H1 (cell line): ENCODE results near the gene SEPTIN7. TPM values are rescaled to one million over a fixed set of nuclear protein-coding genes. Genes with fewer than 3 reads are reported as not detected.

Experiments used
- CTCF ChIA-PET: fragments of 300-600 bp; sonication (Branson Sonifier 250); formaldehyde crosslinking; loops from one replicate; lab custom pipeline; 2021; ENCODE audit not compliant: partially characterized antibody; lab: Charles Lee
- POLR2A ChIA-PET: fragments of 300-600 bp; sonication (Branson Sonifier 250); formaldehyde crosslinking; loops from one replicate; lab custom pipeline; 2021; ENCODE audit warnings: inconsistent platforms; ENCODE audit not compliant: partially characterized antibody; lab: Charles Lee
- DNase-seq, 2 experiments: peaks; one replicate each; pipeline versions ENCODE4 v3.0.0 to v3.0.0-alpha.2; 2010 to 2022; ENCODE audit warnings: low spot score in 2 of 2, low read depth in 1 of 2, mixed read lengths in 1 of 2
- FAIRE-seq: peaks from 2 replicates; lab custom pipeline; 2011; peaks lifted over from hg19 to GRCh38; lab: Jason Lieb, UNC
- H2AFZ ChIP-seq: 2 replicates; pipeline ENCODE4 v1.8.1; 2012; ENCODE audit warnings: low read length, inconsistent platforms
- H2AK5ac ChIP-seq: 2 replicates; pipeline ENCODE4 v1.6.1; 2013; ENCODE audit warnings: low read depth, low read length
- H2BK120ac ChIP-seq: replicated peaks from 2 replicates; pipeline ENCODE3; 2013; ENCODE audit warnings: low read depth, low read length, inconsistent platforms
- H2BK12ac ChIP-seq: 2 replicates; pipeline ENCODE4 v1.6.1; 2013; ENCODE audit warnings: low read depth, low read length
- H2BK15ac ChIP-seq: 2 replicates; pipeline ENCODE4 v1.6.1; 2013; ENCODE audit warnings: low read length
- H2BK20ac ChIP-seq: 2 replicates; pipeline ENCODE4 v1.6.1; 2013; ENCODE audit warnings: low read length
- H2BK5ac ChIP-seq: 2 replicates; pipeline ENCODE4 v1.6.1; 2013; ENCODE audit warnings: low read depth, low read length
- H3K14ac ChIP-seq: 2 replicates; pipeline ENCODE4 v1.6.1; 2013; ENCODE audit warnings: inconsistent platforms; ENCODE audit not compliant: insufficient read length
- H3K18ac ChIP-seq: 2 replicates; pipeline ENCODE4 v1.6.1; 2013; ENCODE audit warnings: low read length; ENCODE audit errors: extremely low read depth
- H3K23ac ChIP-seq: 2 replicates; pipeline ENCODE4 v1.6.1; 2013; ENCODE audit warnings: inconsistent platforms; ENCODE audit not compliant: insufficient read length
- H3K23me2 ChIP-seq: 2 replicates; pipeline ENCODE4 v1.6.1; 2013; ENCODE audit warnings: low read depth, low read length
- H3K27ac ChIP-seq: 2 replicates; pipeline ENCODE4 v1.6.1; 2011; ENCODE audit warnings: low read depth, low read length, inconsistent platforms
- H3K27me3 ChIP-seq, 4 experiments: replicated peaks in 1 of 4; 1 replicate in 1 of 4; 2 replicates in 3 of 4; pipeline versions ENCODE4 v1.6.1 to v1.8.1; 2011 to 2013; ENCODE audit warnings: low read length in 3 of 4, mild to moderate bottlenecking in 3 of 4, inconsistent platforms in 2 of 4, mixed read lengths in 2 of 4, moderate library complexity in 1 of 4; ENCODE audit not compliant: control insufficient read depth in 3 of 4, insufficient read depth in 3 of 4; ENCODE audit errors: extremely low read depth in 1 of 4
- H3K36me3 ChIP-seq, 4 experiments: 2 replicates each; pipeline versions ENCODE4 v1.6.1 to v1.8.1; 2011 to 2013; ENCODE audit warnings: mild to moderate bottlenecking in 4 of 4, low read length in 3 of 4, moderate library complexity in 2 of 4, control low read depth in 1 of 4, inconsistent platforms in 1 of 4; ENCODE audit not compliant: insufficient read depth in 4 of 4, control insufficient read depth in 2 of 4
- H3K4ac ChIP-seq: replicated peaks from 2 replicates; pipeline ENCODE3; 2013; ENCODE audit warnings: low read length, low read depth, mixed read lengths, inconsistent platforms; ENCODE audit not compliant: insufficient read length
- H3K4me1 ChIP-seq, 4 experiments: replicated peaks in 1 of 4; 1 replicate in 1 of 4; 2 replicates in 3 of 4; pipeline versions ENCODE4 v1.6.1 to v1.8.1; 2011 to 2013; ENCODE audit warnings: low read length in 3 of 4, inconsistent platforms in 2 of 4, mixed read lengths in 1 of 4; ENCODE audit not compliant: insufficient read depth in 4 of 4, control insufficient read depth in 3 of 4
- H3K4me2 ChIP-seq, 2 experiments: 2 replicates each; pipeline versions ENCODE4 v1.6.1 to v1.8.1; 2011 to 2013; ENCODE audit warnings: low read depth in 2 of 2, low read length in 2 of 2, control low read depth in 1 of 2, inconsistent platforms in 1 of 2, mild to moderate bottlenecking in 1 of 2; ENCODE audit not compliant: insufficient read depth in 1 of 2
- H3K4me3 ChIP-seq, 4 experiments: fragments of 200-600, 300-600 bp in 1 of 4; sonication (generic), shearing (Covaris generic), sonication (Bioruptor Twin) in 1 of 4; 2 replicates each; pipeline versions ENCODE4 v1.5.1 to v1.8.1; 2011 to 2016; ENCODE audit warnings: low read length in 4 of 4, low read depth in 3 of 4, control low read depth in 2 of 4, inconsistent platforms in 2 of 4, mild to moderate bottlenecking in 2 of 4, mixed read lengths in 1 of 4, moderate library complexity in 1 of 4; ENCODE audit not compliant: insufficient read depth in 2 of 4; ENCODE audit errors: extremely low read depth in 1 of 4
- H3K56ac ChIP-seq: replicated peaks from 2 replicates; pipeline ENCODE3; 2013; ENCODE audit warnings: low read depth, mild to moderate bottlenecking, mixed read lengths, low read length, inconsistent platforms; ENCODE audit not compliant: insufficient read length
- H3K79me1 ChIP-seq: 2 replicates; pipeline ENCODE4 v1.6.1; 2013; ENCODE audit warnings: low read depth, low read length, control low read depth
- H3K79me2 ChIP-seq, 2 experiments: 2 replicates each; pipeline versions ENCODE4 v1.6.1 to v1.8.1; 2012 to 2013; ENCODE audit warnings: low read length in 2 of 2, mild to moderate bottlenecking in 2 of 2, inconsistent platforms in 1 of 2; ENCODE audit not compliant: insufficient read depth in 2 of 2, control insufficient read depth in 1 of 2
- H3K9ac ChIP-seq, 4 experiments: replicated peaks in 1 of 4; 1 replicate in 1 of 4; 2 replicates in 3 of 4; pipeline versions ENCODE4 v1.6.1 to v1.8.1; 2011 to 2013; ENCODE audit warnings: low read depth in 3 of 4, low read length in 3 of 4, control low read depth in 2 of 4, mild to moderate bottlenecking in 2 of 4, moderate library complexity in 2 of 4, inconsistent platforms in 1 of 4; ENCODE audit errors: extremely low read depth in 1 of 4
- H3K9me3 ChIP-seq, 2 experiments: 2 replicates each; pipeline versions ENCODE4 v1.6.1 to v1.8.1; 2012 to 2013; ENCODE audit warnings: mild to moderate bottlenecking in 2 of 2, moderate library complexity in 2 of 2, control low read depth in 1 of 2, inconsistent platforms in 1 of 2, low read depth in 1 of 2, low read length in 1 of 2, mixed read lengths in 1 of 2; ENCODE audit not compliant: insufficient read depth in 2 of 2
- H4K20me1 ChIP-seq, 2 experiments: replicated peaks in 1 of 2; 2 replicates each; pipeline versions ENCODE3 to v1.8.1; 2011 to 2013; ENCODE audit warnings: inconsistent platforms in 2 of 2, low read length in 2 of 2, mild to moderate bottlenecking in 1 of 2; ENCODE audit not compliant: insufficient read depth in 2 of 2, control insufficient read depth in 1 of 2
- H4K5ac ChIP-seq: 2 replicates; pipeline ENCODE4 v1.6.1; 2013; ENCODE audit warnings: low read length, low read depth, mixed read lengths, inconsistent platforms; ENCODE audit not compliant: insufficient read length
- H4K8ac ChIP-seq: 2 replicates; pipeline ENCODE4 v1.8.0; 2013; ENCODE audit warnings: mild to moderate bottlenecking, moderate library complexity, low read length, inconsistent platforms; ENCODE audit not compliant: insufficient read depth; ENCODE audit errors: extremely low read depth
- H4K91ac ChIP-seq: replicated peaks from 2 replicates; pipeline ENCODE3; 2013; ENCODE audit warnings: low read length, mixed read lengths, inconsistent platforms; ENCODE audit not compliant: insufficient read length
- CBX5 ChIP-seq: fragments of 300-800, 300-1000 bp; sonication (generic); IDR thresholded peaks from 2 replicates; pipeline ENCODE4 v1.7.1; 2016; ENCODE audit warnings: antibody characterized with exemption, low read length, low read depth
- CEBPB ChIP-seq: IDR thresholded peaks from 2 replicates; pipeline ENCODE4 v1.6.1; 2012; ENCODE audit warnings: low read depth, low read length
- CHD1 ChIP-seq: IDR thresholded peaks from 2 replicates; pipeline ENCODE4 v1.6.1; 2012; ENCODE audit warnings: low read depth, low read length, improper control_type of control experiment
- CTCF ChIP-seq, 3 experiments: IDR thresholded peaks; 1 replicate in 2 of 3; 2 replicates in 1 of 3; pipeline versions ENCODE4 v1.5.1 to v1.6.1; 2011; ENCODE audit warnings: low read length in 3 of 3, mild to moderate bottlenecking in 3 of 3, inconsistent platforms in 2 of 3, low read depth in 1 of 3, moderate library complexity in 1 of 3; ENCODE audit not compliant: insufficient read depth in 1 of 3; ENCODE audit errors: control extremely low read depth in 1 of 3
- MAFK ChIP-seq: IDR thresholded peaks from 2 replicates; pipeline ENCODE4 v1.6.1; 2012; ENCODE audit warnings: low read depth, mild to moderate bottlenecking, improper control_type of control experiment, low read length
- PHF8 ChIP-seq: fragments of 200-600 bp; sonication (generic); conservative IDR thresholded peaks from 2 replicates; pipeline ENCODE4 v1.7.1; 2012; ENCODE audit warnings: low read depth, mild to moderate bottlenecking, inconsistent platforms, low read length, moderate library complexity
- POLR2AphosphoS5 ChIP-seq: IDR thresholded peaks from 2 replicates; pipeline ENCODE4 v1.6.1; 2011; ENCODE audit warnings: low read depth, low read length
- SAP30 ChIP-seq: fragments of 300-600 bp; sonication (generic); IDR thresholded peaks from 2 replicates; pipeline ENCODE4 v1.7.1; 2012; ENCODE audit warnings: low read length, moderate library complexity, mild to moderate bottlenecking, inconsistent platforms; ENCODE audit not compliant: insufficient read depth, insufficient replicate concordance
- SIN3A ChIP-seq, 2 experiments: IDR thresholded peaks in 1 of 2; conservative IDR thresholded peaks in 1 of 2; 2 replicates each; pipeline ENCODE4 v1.6.1; 2011 to 2012; ENCODE audit warnings: low read length in 2 of 2, improper control_type of control experiment in 1 of 2, low read depth in 1 of 2, mild to moderate bottlenecking in 1 of 2
- YY1 ChIP-seq: IDR thresholded peaks from 2 replicates; pipeline ENCODE4 v1.6.1; 2011; ENCODE audit warnings: low read depth, mild to moderate bottlenecking, low read length
- WGBS, 2 experiments: shearing (Covaris generic) in 1 of 2; methylation state at CpG; one replicate each; pipeline versions ENCODE4 v1.1.6 to v1.1.7; 2013 to 2015; ENCODE audit warnings: low lambda C conversion rate in 2 of 2, mixed read lengths in 2 of 2, inconsistent platforms in 1 of 2, low coverage in 1 of 2, missing lambda C conversion rate in 1 of 2; ENCODE audit not compliant: insufficient replicate concordance in 2 of 2, insufficient coverage in 1 of 2, insufficient read length in 1 of 2; ENCODE audit errors: extremely low coverage in 1 of 2, missing lambda C conversion rate in 1 of 2; 5-methylcytosine and 5-hydroxymethylcytosine counted together
- polyA plus RNA-seq, 7 experiments: library from polyadenylated mRNA; depleted of rRNA in 3 of 7; stranded (reverse) in 5 of 7; unstranded in 2 of 7; fragments of >200 nt in 5 of 7; fragments of 200-250 nt in 2 of 7; gene quantifications; 1 replicate in 5 of 7; 2 replicates in 1 of 7; 4 replicates in 1 of 7; pipeline versions ENCODE4 v1.2.1 to v1.2.3, GENCODE V29; 2011 to 2013; ENCODE audit warnings: missing spikeins in 2 of 7, mixed read lengths in 2 of 7
- total RNA-seq: library from RNA; stranded (reverse); fragmentation: NEBNext Ultra II Directional; extraction: Animal tissue kit (Norgen Biotek cat#: 25700); gene quantifications from 2 replicates; pipeline ENCODE4 v1.2.1, GENCODE V29; 2021

The SEPTIN7 gene
- total and polyA plus RNA-seq, 2 of the 8 experiments (the other 6 are each of a cell fraction or from before 2014, with no cell fraction given), result 85.3 to 183 TPM

- no peaks in the 10 kb centered on the region for H3K36me3 ChIP-seq
- DNase-seq (no peak), FAIRE-seq (no peak)
- no peaks in the 10 kb centered on the region for H3K27me3 ChIP-seq
- no peak overlapping the region for H2AK5ac ChIP-seq
- H2AFZ ChIP-seq, result no peak overlapping the region
- H3K9ac ChIP-seq, result no peak overlapping the region
- no peak overlapping the region for H3K23ac ChIP-seq
- no peak overlapping the region for H3K27ac ChIP-seq
- H2BK120ac ChIP-seq, result no peak overlapping the region
- H3K14ac ChIP-seq, result no peak overlapping the region
- H3K23me2 ChIP-seq, result no peaks in the 10 kb centered on the region; the same call in 1 of the 2 replicates
- no peak overlapping the region for H2BK20ac ChIP-seq
- 85% methylated on average over 4 of the region's 4 CpGs; no CpG with 5 or more reads in 1 of the 2 experiments for WGBS, 2 experiments
- H3K4me3 ChIP-seq, result no peak overlapping the region
- no peak overlapping the region for H3K4me2 ChIP-seq
- no peak overlapping the region for H2BK15ac ChIP-seq
- H4K20me1 ChIP-seq, result no peaks in the 10 kb centered on the region
- ChIA-PET POLR2A (no interaction called here), CTCF (no interaction called here)
- no peaks in the 10 kb centered on the region for H3K79me2 ChIP-seq
- H4K8ac ChIP-seq, result no peak overlapping the region
- H3K9me3 ChIP-seq, result no peaks in the 10 kb centered on the region
- no peak overlapping the region for H2BK12ac ChIP-seq
- no peak overlapping the region for H2BK5ac ChIP-seq
- no peak overlapping the region for H3K4ac ChIP-seq
- TF ChIP-seq POLR2AphosphoS5 (no peak), MAFK (no peak), CEBPB (no peak), CTCF (IDR thresholded peaks at IDR 0.05; ENCODE audit: control extremely low read depth in 1 of 3, insufficient read depth in 1 of 3, low read depth in 1 of 3, low read length in 3 of 3) (no peak), YY1 (no peak), CBX5 (no peak), PHF8 (no peak), CHD1 (no peak), SIN3A (conservative IDR thresholded peaks at IDR 0.05 in 1 of 2, IDR thresholded peaks at IDR 0.05 in 1 of 2; ENCODE audit: low read depth in 1 of 2, low read length in 2 of 2) (no peak), SAP30 (no peak)
- H3K56ac ChIP-seq, result no peak overlapping the region
- H3K79me1 ChIP-seq, result no peaks in the 10 kb centered on the region
- no peak overlapping the region for H4K5ac ChIP-seq
- no peaks in the 10 kb centered on the region for H3K4me1 ChIP-seq
- H4K91ac ChIP-seq, result no peak overlapping the region
- H3K18ac ChIP-seq, result no peak overlapping the region
Measured at GRCh38 chr7:35761871-35762677, 38.8 kb upstream of the SEPTIN7 start.
